Lung (tissue), 12 donors: Measurements from ENCODE around the gene TGFBR3. TPM values are rescaled to one million over a fixed set of nuclear protein-coding genes. Genes with fewer than 3 reads are reported as not detected.

Experiments used
- ATAC-seq: fragments of 200-7000 bp; cut with Tn5 transposase; one replicate; pipeline ENCODE4 v1.9.1; 2020; ENCODE audit warnings: moderate number of reproducible peaks; ENCODE audit not compliant: insufficient read depth, low FRiP score
- DNase-seq, 3 donors: peaks; one replicate each; pipeline ENCODE4 v3.0.0-alpha.2; 2013 to 2017
- H3K27ac ChIP-seq, 2 donors: one replicate each; pipeline ENCODE4 v1.5.1; 2013; ENCODE audit warnings: mild to moderate bottlenecking in 2 of 2, moderate library complexity in 2 of 2, control low read depth in 1 of 2, inconsistent platforms in 1 of 2, low read depth in 1 of 2, low read length in 1 of 2
- H3K27me3 ChIP-seq, 3 donors: one replicate each; pipeline ENCODE4 v1.5.1; 2013; ENCODE audit warnings: low read length in 2 of 3; ENCODE audit not compliant: control insufficient read depth in 3 of 3, insufficient read depth in 3 of 3
- H3K36me3 ChIP-seq, 4 donors: one replicate each; pipeline ENCODE4 v1.5.1; 2013; ENCODE audit warnings: low read length in 4 of 4, mild to moderate bottlenecking in 1 of 4, moderate library complexity in 1 of 4; ENCODE audit not compliant: control insufficient read depth in 4 of 4, insufficient read depth in 4 of 4
- H3K4me1 ChIP-seq, 5 donors: one replicate each; pipeline ENCODE4 v1.5.1; 2013; ENCODE audit warnings: low read length in 5 of 5, mild to moderate bottlenecking in 2 of 5, moderate library complexity in 1 of 5; ENCODE audit not compliant: control insufficient read depth in 5 of 5, insufficient read depth in 5 of 5
- H3K4me3 ChIP-seq: one replicate; pipeline ENCODE4 v1.5.1; 2013; ENCODE audit warnings: mild to moderate bottlenecking, control low read depth, moderate library complexity
- H3K9ac ChIP-seq, 2 donors: one replicate each; pipeline ENCODE4 v1.5.1; 2013; ENCODE audit warnings: low read length in 2 of 2, control low read depth in 1 of 2; ENCODE audit not compliant: insufficient read depth in 1 of 2
- H3K9me3 ChIP-seq, 4 donors: one replicate each; pipeline ENCODE4 v1.5.1; 2013; ENCODE audit warnings: low read length in 3 of 4, mild to moderate bottlenecking in 1 of 4, moderate library complexity in 1 of 4; ENCODE audit not compliant: control insufficient read depth in 4 of 4, insufficient read depth in 3 of 4
- CTCF ChIP-seq: IDR thresholded peaks from 2 replicates; pipeline ENCODE4 v1.5.1; 2012; ENCODE audit warnings: mild to moderate bottlenecking; ENCODE audit errors: control extremely low read depth, extremely low read depth
- WGBS, 2 donors: extraction: QIAGEN DNeasy Blood & Tissue Kit; methylation state at CpG; one replicate each; pipeline ENCODE4 v1.1.7; 2013; 5-methylcytosine and 5-hydroxymethylcytosine counted together
- polyA plus RNA-seq, 2 donors: library from polyadenylated mRNA; stranded (reverse); fragments of 200-250 nt; gene quantifications; one replicate each; pipeline ENCODE4 v1.2.1, GENCODE V29; 2013
- total RNA-seq, 2 donors: library from RNA; depleted of rRNA in 1 of 2; stranded (reverse); fragments of >200 nt in 1 of 2; gene quantifications; one replicate each; pipeline ENCODE4 v1.2.1, GENCODE V29; 2014 to 2021
- donor health status: control.
- donor health status: control.
- donor health status: Bipolar disorder and iron deficiency.
- donor health status: healthy.
- donor health status: DM: yes; HTN: yes; CAD: no.

TGFBR3 gene
- total and polyA plus RNA-seq, 4 donors = 13.1 to 99.6 (median 26.5) TPM

- ATAC-seq (no peak), DNase-seq (no peak)
- Histone ChIP-seq H3K4me1 (peaks cover 3 to 42% (median 27%) of the 10 kb centered on the region in 5 donors), H3K36me3 (peaks cover 0 to 8% (median 3%) of the 10 kb centered on the region in 4 donors), H3K9ac (no peak overlapping the region), H3K4me3 (no peak overlapping the region), H3K27me3 (no peaks in the 10 kb centered on the region), H3K9me3 (no peaks in the 10 kb centered on the region), H3K27ac (no peak overlapping the region)
- 82 to 93% methylated on average over 3 of the region's 3 CpGs for WGBS, 2 donors
- TF ChIP-seq CTCF = no peak
Observed at GRCh38 chr1:91799863-91800262, 86.1 kb downstream of the TGFBR3 start.

GRCh38 chr1:91799159-91799558, 86.8 kb downstream of the TGFBR3 start:
- DNase-seq = no peak
- Histone ChIP-seq H3K9me3 (no peaks in the 10 kb centered on the region), H3K27me3 (no peaks in the 10 kb centered on the region), H3K36me3 (peaks cover 0 to 8% (median 3%) of the 10 kb centered on the region in 4 donors), H3K4me1 (peaks cover 3 to 42% (median 20%) of the 10 kb centered on the region in 5 donors), H3K4me3 (no peak overlapping the region), H3K27ac (peak overlapping the region in 1 of 2 donors; percentile 43), H3K9ac (peak overlapping the region in 1 of 2 donors; percentile 13)
- TF ChIP-seq CTCF = no peak
- WGBS, 2 donors = 90% methylated on average over 5 of the region's 5 CpGs
- ATAC-seq = no peak

- WGBS, 2 donors = 57 to 67% methylated on average over 2 of the region's 2 CpGs
- ATAC-seq = no peak
Observed at GRCh38 chr1:91798740-91799139, 87.2 kb downstream of the TGFBR3 start.

More at GRCh38 chr1:91798740-91799139, 87.2 kb downstream of the TGFBR3 start:
- DNase-seq = no peak
- Histone ChIP-seq H3K4me3 (no peak overlapping the region), H3K27me3 (no peaks in the 10 kb centered on the region), H3K27ac (peak overlapping the region in 1 of 2 donors; percentile 43), H3K4me1 (peaks cover 0 to 38% (median 17%) of the 10 kb centered on the region in 5 donors), H3K36me3 (peaks cover 0 to 8% (median 3%) of the 10 kb centered on the region in 4 donors), H3K9ac (peak overlapping the region in 1 of 2 donors; percentile 13), H3K9me3 (no peaks in the 10 kb centered on the region)
- TF ChIP-seq CTCF = no peak
